NCI-H226 (cell line): ENCODE measurements around the gene MAGI2.

Experiments
- DNase-seq: peaks from one replicate; pipeline ENCODE4 v3.0.0-alpha.2; 2015

MAGI2 gene

GRCh38 chr7:78443811-78444210 lies 1009.7 kb downstream of the MAGI2 start:
- no peak for DNase-seq

- DNase-seq: no peak
Measured at GRCh38 chr7:78441737-78442136, 1011.7 kb downstream of the MAGI2 start.

GRCh38 chr7:78438433-78438832 lies 1015.0 kb downstream of the MAGI2 start:
- no peak for DNase-seq

GRCh38 chr7:78437118-78437517 lies 1016.3 kb downstream of the MAGI2 start:
- DNase-seq: peak; percentile 66

GRCh38 chr7:78435355-78435754 lies 1018.1 kb downstream of the MAGI2 start:
- no peak for DNase-seq

- no peak for DNase-seq
Measured at GRCh38 chr7:78434281-78434680, 1019.2 kb downstream of the MAGI2 start.

- DNase-seq: no peak
Measured at GRCh38 chr7:78433421-78433820, 1020.0 kb downstream of the MAGI2 start.

- DNase-seq: no peak
Measured at GRCh38 chr7:78429878-78430277, 1023.6 kb downstream of the MAGI2 start.

GRCh38 chr7:78427209-78427608 lies 1026.3 kb downstream of the MAGI2 start:
- DNase-seq: no peak

- no peak for DNase-seq
Measured at GRCh38 chr7:78420001-78420400, 1033.5 kb downstream of the MAGI2 start.

GRCh38 chr7:78417180-78417853 lies 1036.2 kb downstream of the MAGI2 start:
- no peak for DNase-seq

GRCh38 chr7:78413568-78413967 lies 1039.9 kb downstream of the MAGI2 start:
- DNase-seq: no peak

GRCh38 chr7:78412216-78412858 lies 1041.1 kb downstream of the MAGI2 start:
- DNase-seq: peak; percentile 16

GRCh38 chr7:78407031-78407430 lies 1046.4 kb downstream of the MAGI2 start:
- no peak for DNase-seq

GRCh38 chr7:78406531-78406930 lies 1046.9 kb downstream of the MAGI2 start:
- DNase-seq: no peak

GRCh38 chr7:78402096-78402495 lies 1051.4 kb downstream of the MAGI2 start:
- no peak for DNase-seq

- DNase-seq: no peak
Measured at GRCh38 chr7:78400038-78400437, 1053.4 kb downstream of the MAGI2 start.

- DNase-seq: no peak
Measured at GRCh38 chr7:78399033-78399769, 1054.3 kb downstream of the MAGI2 start.

GRCh38 chr7:78398576-78398975 lies 1054.9 kb downstream of the MAGI2 start:
- no peak for DNase-seq

GRCh38 chr7:78398081-78398480 lies 1055.4 kb downstream of the MAGI2 start:
- no peak for DNase-seq

- no peak for DNase-seq
Measured at GRCh38 chr7:78396210-78396609, 1057.3 kb downstream of the MAGI2 start.

- DNase-seq: no peak
Measured at GRCh38 chr7:78395298-78396036, 1058.0 kb downstream of the MAGI2 start.

- DNase-seq: no peak
Measured at GRCh38 chr7:78389022-78389421, 1064.4 kb downstream of the MAGI2 start.
